T-helper 17 cell (primary cell): ENCODE results near the gene FAM111A. TPM values are rescaled to one million over a fixed set of nuclear protein-coding genes. Genes with fewer than 3 reads are reported as not detected.

Experiments used
- ATAC-seq: fragments of 150-1000 bp; cut with Tn5 transposase; 2 replicates; pipeline ENCODE4 v1.10.0; 2021; ENCODE audit warnings: mild to moderate bottlenecking, moderate library complexity
- DNase-seq, 3 donors: peaks; one replicate each; pipeline versions ENCODE4 v3.0.0 to v3.0.0-alpha.2; 2020 to 2021
- H3K9me3 ChIP-seq: one replicate; pipeline ENCODE4 v1.7.0; 2013; ENCODE audit warnings: low read length, mild to moderate bottlenecking; ENCODE audit not compliant: control insufficient read depth, poor library complexity, severe bottlenecking
- H3K27ac Mint-ChIP-seq: one replicate; pipeline ENCODE4 v1.8.0; 2022; ENCODE audit warnings: mild to moderate bottlenecking, moderate library complexity, mixed read lengths
- H3K27me3 Mint-ChIP-seq: one replicate; pipeline ENCODE4 v1.8.0; 2022; ENCODE audit warnings: mixed read lengths
- H3K36me3 Mint-ChIP-seq: one replicate; pipeline ENCODE4 v1.8.0; 2022; ENCODE audit warnings: low read depth, mixed read lengths
- H3K4me1 Mint-ChIP-seq: one replicate; pipeline ENCODE4 v1.8.0; 2022; ENCODE audit warnings: mild to moderate bottlenecking, mixed read lengths
- H3K4me3 Mint-ChIP-seq: one replicate; pipeline ENCODE4 v1.8.0; 2022; ENCODE audit warnings: mild to moderate bottlenecking, moderate library complexity, mixed read lengths
- total RNA-seq, 4 donors: library from RNA in 2 of 4; stranded (reverse) in 2 of 4; gene quantifications; one replicate each; pipeline ENCODE4 v1.2.3 and lab custom pipeline; 2022 to 2026

Gene FAM111A
- total RNA-seq, 2 donors from 2014 or later, result 60.5 to 63.6 TPM

GRCh38 chr11:59176330-59176729 is 33.7 kb downstream of the FAM111A start:
- Mint-ChIP-seq H3K4me3 (no peak overlapping the region), H3K36me3 (peaks cover 4% of the 10 kb centered on the region), H3K4me1 (peaks cover 16% of the 10 kb centered on the region), H3K27me3 (no peaks in the 10 kb centered on the region), H3K27ac (no peak overlapping the region)
- ATAC-seq (no peak), DNase-seq (no peak)
- no peaks in the 10 kb centered on the region for H3K9me3 ChIP-seq

GRCh38 chr11:59178402-59178801 is 35.7 kb downstream of the FAM111A start:
- H3K27me3 Mint-ChIP-seq, result peaks cover 5% of the 10 kb centered on the region
- no peak overlapping the region for H3K27ac Mint-ChIP-seq
- ATAC-seq (no peak), DNase-seq (no peak)
- no peaks in the 10 kb centered on the region for H3K9me3 ChIP-seq
- H3K36me3 Mint-ChIP-seq, result peaks cover 4% of the 10 kb centered on the region
- peaks cover 9% of the 10 kb centered on the region for H3K4me1 Mint-ChIP-seq
- no peak overlapping the region for H3K4me3 Mint-ChIP-seq

GRCh38 chr11:59179121-59179520 is 36.5 kb downstream of the FAM111A start:
- DNase-seq, result no peak
- ATAC-seq, result no peak
- no peaks in the 10 kb centered on the region for H3K9me3 ChIP-seq
- Mint-ChIP-seq H3K27me3 (peaks cover 5% of the 10 kb centered on the region), H3K4me3 (no peak overlapping the region), H3K4me1 (peaks cover 6% of the 10 kb centered on the region), H3K36me3 (peaks cover 4% of the 10 kb centered on the region), H3K27ac (no peak overlapping the region)

GRCh38 chr11:59180168-59180776 is 37.6 kb downstream of the FAM111A start:
- Mint-ChIP-seq H3K27me3 (peaks cover 5% of the 10 kb centered on the region), H3K27ac (no peak overlapping the region), H3K4me3 (no peak overlapping the region), H3K4me1 (peaks cover 5% of the 10 kb centered on the region), H3K36me3 (peaks cover 4% of the 10 kb centered on the region)
- no peak for DNase-seq
- H3K9me3 ChIP-seq, result no peaks in the 10 kb centered on the region
- no peak for ATAC-seq

- peaks cover 4% of the 10 kb centered on the region for H3K36me3 Mint-ChIP-seq
- no peak overlapping the region for H3K27ac Mint-ChIP-seq
- DNase-seq (no peak), ATAC-seq (no peak)
- peaks cover 5% of the 10 kb centered on the region for H3K27me3 Mint-ChIP-seq
- H3K9me3 ChIP-seq, result no peaks in the 10 kb centered on the region
- peaks cover 5% of the 10 kb centered on the region for H3K4me1 Mint-ChIP-seq
- H3K4me3 Mint-ChIP-seq, result no peak overlapping the region
Measured at GRCh38 chr11:59180907-59181306, 38.3 kb downstream of the FAM111A start.

GRCh38 chr11:59181746-59182456 is 39.2 kb downstream of the FAM111A start:
- ATAC-seq (no peak), DNase-seq (no peak)
- H3K36me3 Mint-ChIP-seq, result peaks cover 4% of the 10 kb centered on the region
- peaks cover 5% of the 10 kb centered on the region for H3K27me3 Mint-ChIP-seq
- H3K4me3 Mint-ChIP-seq, result no peak overlapping the region
- H3K27ac Mint-ChIP-seq, result peak overlapping the region; percentile 41
- H3K9me3 ChIP-seq, result no peaks in the 10 kb centered on the region
- peaks cover 5% of the 10 kb centered on the region for H3K4me1 Mint-ChIP-seq

- H3K27me3 Mint-ChIP-seq, result peaks cover 12% of the 10 kb centered on the region
- peaks cover 1% of the 10 kb centered on the region for H3K4me1 Mint-ChIP-seq
- peaks cover 1% of the 10 kb centered on the region for H3K36me3 Mint-ChIP-seq
- no peaks in the 10 kb centered on the region for H3K9me3 ChIP-seq
- DNase-seq, result no peak
- H3K4me3 Mint-ChIP-seq, result no peak overlapping the region
- peak overlapping the region; percentile 41 for H3K27ac Mint-ChIP-seq
- peak; percentile 52 for ATAC-seq
Measured at GRCh38 chr11:59182457-59183151, 39.9 kb downstream of the FAM111A start.

- H3K27me3 Mint-ChIP-seq, result peaks cover 12% of the 10 kb centered on the region
Measured at GRCh38 chr11:59183771-59184170, 41.1 kb downstream of the FAM111A start.

GRCh38 chr11:59184691-59185339 is 42.2 kb downstream of the FAM111A start:
- no peak overlapping the region for H3K4me3 Mint-ChIP-seq
- peaks cover 12% of the 10 kb centered on the region for H3K27me3 Mint-ChIP-seq
- DNase-seq, result no peak
- peaks cover 2% of the 10 kb centered on the region for H3K4me1 Mint-ChIP-seq
- H3K27ac Mint-ChIP-seq, result no peak overlapping the region
- H3K9me3 ChIP-seq, result no peaks in the 10 kb centered on the region
- H3K36me3 Mint-ChIP-seq, result peaks cover 4% of the 10 kb centered on the region
- no peak for ATAC-seq

More at GRCh38 chr11:59183771-59184170, 41.1 kb downstream of the FAM111A start:
- DNase-seq, result no peak
- ATAC-seq, result no peak
- peaks cover 2% of the 10 kb centered on the region for H3K36me3 Mint-ChIP-seq
- no peaks in the 10 kb centered on the region for H3K9me3 ChIP-seq
- no peak overlapping the region for H3K4me3 Mint-ChIP-seq
- no peak overlapping the region for H3K27ac Mint-ChIP-seq
- peaks cover 2% of the 10 kb centered on the region for H3K4me1 Mint-ChIP-seq

- Mint-ChIP-seq H3K4me3 (no peak overlapping the region), H3K27me3 (peaks cover 12% of the 10 kb centered on the region), H3K36me3 (peaks cover 4% of the 10 kb centered on the region), H3K27ac (no peak overlapping the region), H3K4me1 (peaks cover 2% of the 10 kb centered on the region)
- no peak for DNase-seq
- no peak for ATAC-seq
- no peaks in the 10 kb centered on the region for H3K9me3 ChIP-seq
Measured at GRCh38 chr11:59185386-59185945, 42.8 kb downstream of the FAM111A start.

- Mint-ChIP-seq H3K27me3 (peaks cover 12% of the 10 kb centered on the region), H3K27ac (no peak overlapping the region), H3K4me3 (no peak overlapping the region), H3K36me3 (peaks cover 4% of the 10 kb centered on the region), H3K4me1 (peaks cover 2% of the 10 kb centered on the region)
- ATAC-seq (peak; percentile 70), DNase-seq (peak; percentile 39 to 43 (median 39))
- no peaks in the 10 kb centered on the region for H3K9me3 ChIP-seq
Measured at GRCh38 chr11:59186130-59186594, 43.5 kb downstream of the FAM111A start.

GRCh38 chr11:59187035-59187434 is 44.4 kb downstream of the FAM111A start:
- Mint-ChIP-seq H3K36me3 (peaks cover 4% of the 10 kb centered on the region), H3K27me3 (peaks cover 9% of the 10 kb centered on the region), H3K4me1 (peaks cover 2% of the 10 kb centered on the region), H3K27ac (no peak overlapping the region), H3K4me3 (no peak overlapping the region)
- no peak for DNase-seq
- no peak for ATAC-seq
- H3K9me3 ChIP-seq, result no peaks in the 10 kb centered on the region

GRCh38 chr11:59187587-59187986 is 44.9 kb downstream of the FAM111A start:
- no peak overlapping the region for H3K27ac Mint-ChIP-seq
- ATAC-seq, result no peak
- H3K36me3 Mint-ChIP-seq, result peaks cover 4% of the 10 kb centered on the region
- no peaks in the 10 kb centered on the region for H3K9me3 ChIP-seq
- H3K4me3 Mint-ChIP-seq, result no peak overlapping the region
- no peak for DNase-seq
- H3K4me1 Mint-ChIP-seq, result peaks cover 2% of the 10 kb centered on the region
- peaks cover 7% of the 10 kb centered on the region for H3K27me3 Mint-ChIP-seq
